NB4 (cell line): Measurements from ENCODE around the gene CAVIN1.

Experiments used
- DNase-seq: peaks from one replicate; pipeline ENCODE4 v3.0.0; 2010; ENCODE audit warnings: low read depth
- H3K4me3 ChIP-seq: one replicate; pipeline ENCODE4 v1.5.1; 2011; ENCODE audit warnings: mild to moderate bottlenecking, low read depth, low read length, moderate library complexity
- MYC ChIP-seq: IDR thresholded peaks from 2 replicates; pipeline ENCODE4 v1.6.1; 2011; ENCODE audit warnings: low read depth, low read length
- POLR2A ChIP-seq: IDR thresholded peaks from 2 replicates; pipeline ENCODE4 v1.6.1; 2011; ENCODE audit warnings: mild to moderate bottlenecking; ENCODE audit not compliant: insufficient read length; ENCODE audit errors: extremely low read depth
- TF ChIP-seq, protein P1 (sequence below): IDR thresholded peaks from 2 replicates; pipeline ENCODE4 v1.6.1; 2011; ENCODE audit warnings: low read depth, low read length
- TF ChIP-seq, protein P2 (sequence below): IDR thresholded peaks from one replicate; pipeline ENCODE4 v1.5.1; 2012; ENCODE audit warnings: low read depth, low read length

The CAVIN1 gene

DNA sequence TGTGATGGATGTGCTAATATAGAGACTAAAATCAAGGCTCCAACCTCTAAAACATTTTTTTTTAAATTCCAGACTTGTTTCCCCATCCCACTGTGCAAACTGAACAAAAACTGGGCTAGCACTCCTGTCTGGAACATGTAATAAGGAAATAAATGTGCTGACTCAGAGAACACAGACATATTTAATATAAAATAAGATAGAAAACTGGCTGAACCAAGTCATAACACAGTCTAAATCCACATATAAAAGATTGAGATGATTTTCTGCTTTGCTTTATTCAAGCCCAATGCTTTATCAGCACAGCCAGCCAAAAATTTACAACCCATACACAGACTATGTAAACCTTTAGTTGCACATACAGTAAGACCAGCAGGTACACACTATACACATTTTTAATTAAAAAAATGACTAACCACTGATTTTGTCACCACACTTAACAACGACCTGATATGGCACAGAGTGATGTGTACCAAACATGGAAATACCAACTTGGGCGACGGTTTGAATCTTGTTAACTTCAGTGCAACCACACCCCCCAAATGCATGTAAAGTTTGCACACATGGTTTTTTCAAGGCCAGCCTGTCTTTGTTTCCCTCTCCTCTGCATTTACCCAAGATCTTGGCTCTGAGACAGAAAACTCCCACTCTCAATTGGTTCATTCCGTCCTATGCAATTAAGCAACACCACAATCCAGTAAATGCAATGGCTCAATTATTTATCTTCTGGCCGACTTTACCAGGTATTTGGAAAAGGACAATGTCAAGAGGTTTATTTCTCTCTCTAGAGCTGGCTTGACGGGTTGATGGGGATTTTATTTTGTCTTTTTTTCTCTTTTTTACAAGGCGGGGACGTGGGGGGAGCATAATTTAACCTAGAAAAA, 36.0 kb downstream of the CAVIN1 start:
- H3K4me3 ChIP-seq: peak overlapping the region; percentile 88
- DNase-seq: peak; percentile 84
- 0 out of 2 replicates have a peak, but pooled peaks have one; percentile 9 for TF ChIP-seq MYC
- TF ChIP-seq, protein P1, sequence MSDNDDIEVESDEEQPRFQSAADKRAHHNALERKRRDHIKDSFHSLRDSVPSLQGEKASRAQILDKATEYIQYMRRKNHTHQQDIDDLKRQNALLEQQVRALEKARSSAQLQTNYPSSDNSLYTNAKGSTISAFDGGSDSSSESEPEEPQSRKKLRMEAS: peak; percentile 87
- TF ChIP-seq, protein P2, sequence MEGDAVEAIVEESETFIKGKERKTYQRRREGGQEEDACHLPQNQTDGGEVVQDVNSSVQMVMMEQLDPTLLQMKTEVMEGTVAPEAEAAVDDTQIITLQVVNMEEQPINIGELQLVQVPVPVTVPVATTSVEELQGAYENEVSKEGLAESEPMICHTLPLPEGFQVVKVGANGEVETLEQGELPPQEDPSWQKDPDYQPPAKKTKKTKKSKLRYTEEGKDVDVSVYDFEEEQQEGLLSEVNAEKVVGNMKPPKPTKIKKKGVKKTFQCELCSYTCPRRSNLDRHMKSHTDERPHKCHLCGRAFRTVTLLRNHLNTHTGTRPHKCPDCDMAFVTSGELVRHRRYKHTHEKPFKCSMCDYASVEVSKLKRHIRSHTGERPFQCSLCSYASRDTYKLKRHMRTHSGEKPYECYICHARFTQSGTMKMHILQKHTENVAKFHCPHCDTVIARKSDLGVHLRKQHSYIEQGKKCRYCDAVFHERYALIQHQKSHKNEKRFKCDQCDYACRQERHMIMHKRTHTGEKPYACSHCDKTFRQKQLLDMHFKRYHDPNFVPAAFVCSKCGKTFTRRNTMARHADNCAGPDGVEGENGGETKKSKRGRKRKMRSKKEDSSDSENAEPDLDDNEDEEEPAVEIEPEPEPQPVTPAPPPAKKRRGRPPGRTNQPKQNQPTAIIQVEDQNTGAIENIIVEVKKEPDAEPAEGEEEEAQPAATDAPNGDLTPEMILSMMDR: no peak

DNA sequence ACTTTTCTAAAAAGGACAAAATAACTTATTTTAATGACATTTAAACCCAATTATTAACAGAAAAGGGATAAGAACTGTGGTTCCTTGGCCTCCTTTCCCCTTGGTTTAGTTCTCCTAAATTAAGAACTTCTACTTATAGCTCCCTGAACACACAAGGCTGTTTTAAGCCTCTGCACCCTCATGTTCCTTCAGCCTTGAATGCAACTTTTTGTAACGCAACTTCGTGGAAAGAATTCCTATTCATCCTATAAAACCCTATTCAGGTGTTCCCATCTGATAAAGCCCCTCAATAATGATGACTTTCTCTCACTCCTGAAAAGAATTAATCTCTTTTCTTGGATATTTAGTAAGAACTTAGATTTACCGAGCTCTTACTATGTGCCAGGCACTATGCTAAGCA, 41.2 kb downstream of the CAVIN1 start:
- DNase-seq: no peak
- H3K4me3 ChIP-seq: no peak overlapping the region
- TF ChIP-seq, protein P1: no peak
- no peak for TF ChIP-seq POLR2A
- no peak for TF ChIP-seq MYC
- TF ChIP-seq, protein P2: no peak

DNA sequence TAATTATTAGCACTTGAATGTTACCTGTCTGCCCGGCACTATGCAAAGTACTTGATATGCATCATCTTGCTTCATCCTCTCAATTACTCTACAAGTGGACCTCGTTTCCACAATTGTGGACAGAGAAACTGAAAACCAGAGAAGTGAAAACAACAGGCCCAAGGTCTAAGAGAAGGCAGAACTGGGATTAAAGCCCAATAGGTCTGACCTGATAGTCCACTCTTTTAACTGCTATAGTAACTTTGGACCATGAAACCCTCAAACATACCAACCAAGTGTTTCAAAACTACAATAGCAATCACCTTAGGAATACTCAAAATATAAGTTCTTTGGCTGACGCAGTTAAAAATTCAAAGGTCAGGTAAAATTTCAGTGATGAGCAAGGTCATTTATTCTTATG, 42.1 kb downstream of the CAVIN1 start:
- no peak overlapping the region for H3K4me3 ChIP-seq
- DNase-seq: no peak
- TF ChIP-seq, protein P1: no peak
- TF ChIP-seq POLR2A (no peak), MYC (no peak)

DNA sequence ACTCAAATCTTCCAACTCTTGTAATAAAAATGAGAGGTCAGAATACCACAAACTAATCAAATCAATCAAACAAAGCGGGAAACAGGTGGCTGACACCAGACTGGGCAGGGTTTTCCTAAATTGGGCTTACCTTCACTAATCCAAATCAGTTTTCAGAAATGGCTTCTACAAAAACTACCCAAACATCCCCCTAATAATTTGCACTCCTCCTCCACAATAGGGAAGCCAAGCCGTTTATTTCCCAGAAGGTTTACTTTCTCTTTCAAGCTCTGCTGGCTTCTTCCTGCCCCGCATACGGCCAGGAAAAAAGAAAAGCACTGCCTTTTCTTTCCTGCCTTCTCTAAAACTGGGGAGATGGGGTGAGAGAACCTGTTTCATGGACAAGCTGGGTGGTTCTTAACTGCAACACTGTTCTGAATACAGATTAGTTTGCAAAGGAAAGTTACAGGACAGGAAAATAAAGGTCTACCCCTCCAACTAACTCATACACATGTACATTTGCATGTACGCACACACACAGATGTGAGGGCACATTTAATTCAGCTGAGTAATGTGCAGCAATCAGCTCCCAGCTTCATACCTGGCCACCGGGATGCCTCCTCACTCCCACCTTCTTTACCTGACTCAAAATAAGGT, 44.0 kb downstream of the CAVIN1 start:
- DNase-seq: no peak
- H3K4me3 ChIP-seq: peak overlapping the region; percentile 28
- TF ChIP-seq, protein P1: no peak
- TF ChIP-seq POLR2A (no peak), MYC (no peak)
- TF ChIP-seq, protein P2: no peak

DNA sequence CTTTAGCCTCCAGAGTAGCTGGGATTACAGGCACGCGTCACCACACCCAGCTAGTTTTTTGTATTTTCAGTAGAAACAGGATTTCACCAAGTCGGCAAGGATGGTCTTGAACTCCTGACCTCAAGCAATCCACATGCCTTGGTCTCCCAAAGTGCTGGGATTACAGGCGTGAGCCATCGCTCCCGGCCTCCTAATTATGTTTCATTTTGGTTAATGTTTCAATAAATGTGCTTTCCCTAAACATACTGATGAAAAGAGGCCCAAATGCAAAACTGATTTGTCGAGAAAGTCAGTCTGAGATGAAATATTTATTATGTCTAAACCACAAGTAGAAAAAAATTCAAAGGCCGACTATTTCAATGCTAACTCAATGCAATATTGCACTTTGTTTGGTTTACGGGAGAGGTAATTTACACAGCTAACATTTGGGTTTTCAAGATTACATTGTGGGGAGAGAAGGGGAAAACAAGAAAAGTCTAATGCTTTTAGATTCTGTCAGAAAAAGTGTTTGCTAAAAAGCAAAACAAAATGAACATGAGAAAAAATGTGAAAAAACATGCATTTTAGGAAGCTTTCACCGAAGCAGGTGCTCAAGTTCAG, 44.6 kb downstream of the CAVIN1 start:
- no peak overlapping the region for H3K4me3 ChIP-seq
- DNase-seq: no peak
- TF ChIP-seq, protein P2: no peak

DNA sequence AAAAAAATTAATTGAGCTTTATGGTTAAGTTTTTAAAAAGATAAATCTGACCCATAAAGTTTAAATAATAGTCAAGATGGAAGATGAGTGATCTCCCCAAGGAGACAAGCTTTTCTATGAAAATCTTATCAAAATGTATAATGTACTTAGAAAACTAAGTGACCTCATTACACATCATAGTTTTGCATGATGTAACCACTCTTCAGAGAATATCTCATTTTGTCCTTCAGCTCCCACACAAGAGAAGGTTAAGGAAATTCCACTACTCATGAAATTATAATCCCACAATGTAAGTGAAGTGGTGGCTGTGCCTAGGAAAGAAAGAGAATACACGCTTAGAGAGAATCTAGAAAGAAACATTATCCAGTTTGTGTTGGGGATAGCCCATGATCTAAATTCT, 49.2 kb downstream of the CAVIN1 start:
- TF ChIP-seq, protein P2: no peak
- no peak for TF ChIP-seq POLR2A
- no peak for TF ChIP-seq MYC
- TF ChIP-seq, protein P1: no peak
- DNase-seq: no peak
- H3K4me3 ChIP-seq: no peak overlapping the region
